ENCODE data around the gene MLYCD. TPM values are rescaled to one million over a fixed set of nuclear protein-coding genes. Genes with fewer than 3 reads are reported as not detected.

The MLYCD gene
- total RNA-seq = 2.6 and 3.2 TPM in 2 replicates

- peak; percentile 80 for DNase-seq (ENCODE audit: low read depth)
- TF ChIP-seq CTCF (IDR thresholded peaks at IDR 0.05; ENCODE audit: insufficient read depth, low read depth, low read length) = no peak
- H3K4me3 ChIP-seq (ENCODE audit: low read depth, low read length) = peak within 1 kb of the TSS; percentile 65
Measured at GRCh38 chr16:83898463-83899271, at the start of gene MLYCD. MLYCD (plus strand) TSS chr16:83899115; CDS start chr16:83899145, 30 bp downstream.

- TF ChIP-seq CTCF (IDR thresholded peaks at IDR 0.05; ENCODE audit: insufficient read depth, low read depth, low read length) = no peak
- DNase-seq (ENCODE audit: low read depth) = no peak
- no peak overlapping the region for H3K4me3 ChIP-seq (ENCODE audit: low read depth, low read length)
Measured at GRCh38 chr16:83849421-83849820, 49.5 kb upstream of the MLYCD start.

- H3K4me3 ChIP-seq (ENCODE audit: low read depth, low read length) = no peak overlapping the region
- TF ChIP-seq CTCF (IDR thresholded peaks at IDR 0.05; ENCODE audit: insufficient read depth, low read depth, low read length) = no peak
- DNase-seq (ENCODE audit: low read depth) = no peak
Measured at GRCh38 chr16:83850947-83851346, 48.0 kb upstream of the MLYCD start.

- no peak for DNase-seq (ENCODE audit: low read depth)
- TF ChIP-seq CTCF (IDR thresholded peaks at IDR 0.05; ENCODE audit: insufficient read depth, low read depth, low read length) = no peak
- H3K4me3 ChIP-seq (ENCODE audit: low read depth, low read length) = no peak overlapping the region
Measured at GRCh38 chr16:83851473-83851872, 47.4 kb upstream of the MLYCD start.

GRCh38 chr16:83852774-83853173 is 46.1 kb upstream of the MLYCD start:
- H3K4me3 ChIP-seq (ENCODE audit: low read depth, low read length) = no peak overlapping the region
- no peak for DNase-seq (ENCODE audit: low read depth)
- TF ChIP-seq CTCF (IDR thresholded peaks at IDR 0.05; ENCODE audit: insufficient read depth, low read depth, low read length) = no peak

GRCh38 chr16:83853834-83854233 is 45.1 kb upstream of the MLYCD start:
- H3K4me3 ChIP-seq (ENCODE audit: low read depth, low read length) = no peak overlapping the region
- DNase-seq (ENCODE audit: low read depth) = no peak
- TF ChIP-seq CTCF (IDR thresholded peaks at IDR 0.05; ENCODE audit: insufficient read depth, low read depth, low read length) = no peak

Data from fibroblast of villous mesenchyme (primary cell).